Rectal smooth muscle tissue (tissue), 1 donor: ENCODE measurements around the gene BOD1.
A peak's percentile ranks its signal among the peaks of the same experiment; 100 is the strongest.

Source experiments
- H3K27ac ChIP-seq: one replicate; pipeline ENCODE4 v1.7.0; 2013; ENCODE audit warnings: low read depth, low read length, inconsistent platforms
- H3K27me3 ChIP-seq: one replicate; pipeline ENCODE4 v1.7.0; 2013; ENCODE audit warnings: low read length; ENCODE audit not compliant: control insufficient read depth, insufficient read depth
- H3K36me3 ChIP-seq: one replicate; pipeline ENCODE4 v1.7.0; 2013; ENCODE audit warnings: low read length; ENCODE audit not compliant: control insufficient read depth, insufficient read depth
- H3K4me1 ChIP-seq: one replicate; pipeline ENCODE4 v1.7.0; 2013; ENCODE audit warnings: low read length; ENCODE audit not compliant: control insufficient read depth, insufficient read depth
- H3K4me3 ChIP-seq: one replicate; pipeline ENCODE4 v1.7.0; 2013; ENCODE audit warnings: low read length
- H3K9ac ChIP-seq: one replicate; pipeline ENCODE4 v1.7.0; 2013; ENCODE audit warnings: low read length

Gene BOD1

GRCh38 chr5:173616577-173617118 is at the start of gene BOD1:
BOD1 (minus strand) TSS chr5:173616650; CDS start chr5:173616436, 214 bp downstream.
- H3K36me3 ChIP-seq, result peaks cover 7% of the 10 kb centered on the region
- no peaks in the 10 kb centered on the region for H3K27me3 ChIP-seq
- H3K9ac ChIP-seq, result peak within 1 kb of the TSS; percentile 70
- peaks cover 20% of the 10 kb centered on the region for H3K4me1 ChIP-seq
- peak within 1 kb of the TSS; percentile 78 for H3K4me3 ChIP-seq
- peak within 1 kb of the TSS; percentile 95 for H3K27ac ChIP-seq

GRCh38 chr5:173665326-173665725 is 48.9 kb upstream of the BOD1 start:
- Histone ChIP-seq H3K36me3 (no peaks in the 10 kb centered on the region), H3K4me1 (no peaks in the 10 kb centered on the region), H3K27me3 (no peaks in the 10 kb centered on the region), H3K9ac (no peak overlapping the region), H3K4me3 (no peak overlapping the region), H3K27ac (no peak overlapping the region)

DNA sequence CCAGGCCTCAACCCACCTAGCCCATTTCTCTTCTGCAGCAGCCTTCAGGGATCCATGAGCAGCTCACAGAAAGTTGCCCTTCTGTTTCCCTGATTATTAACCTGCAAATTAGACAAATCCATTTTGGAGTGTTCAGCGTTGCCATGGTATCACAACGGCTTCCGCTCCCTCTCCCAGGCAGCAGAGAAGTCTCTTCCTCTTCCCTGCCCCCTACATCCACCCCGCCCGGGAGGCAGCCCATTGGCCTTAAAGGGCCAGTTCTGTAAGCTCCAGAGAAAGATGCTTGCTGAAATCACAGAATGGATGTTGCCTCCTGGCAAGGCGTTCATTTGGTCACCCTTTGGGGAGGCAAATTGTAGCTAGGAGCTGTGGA is 47.7 kb upstream of the BOD1 start:
- H3K27ac ChIP-seq, result no peak overlapping the region

GRCh38 chr5:173663352-173664153 is 47.1 kb upstream of the BOD1 start:
- H3K9ac ChIP-seq, result no peak overlapping the region
- no peaks in the 10 kb centered on the region for H3K36me3 ChIP-seq
- H3K4me3 ChIP-seq, result no peak overlapping the region
- no peak overlapping the region for H3K27ac ChIP-seq
- H3K4me1 ChIP-seq, result no peaks in the 10 kb centered on the region
- no peaks in the 10 kb centered on the region for H3K27me3 ChIP-seq

More for the DNA sequence above, 47.7 kb upstream of the BOD1 start:
- no peaks in the 10 kb centered on the region for H3K36me3 ChIP-seq
- no peaks in the 10 kb centered on the region for H3K4me1 ChIP-seq
- no peak overlapping the region for H3K4me3 ChIP-seq
- no peak overlapping the region for H3K9ac ChIP-seq
- no peaks in the 10 kb centered on the region for H3K27me3 ChIP-seq

GRCh38 chr5:173662581-173663351 is 46.3 kb upstream of the BOD1 start:
- Histone ChIP-seq H3K4me3 (no peak overlapping the region), H3K9ac (no peak overlapping the region), H3K4me1 (no peaks in the 10 kb centered on the region), H3K27me3 (no peaks in the 10 kb centered on the region), H3K27ac (no peak overlapping the region), H3K36me3 (no peaks in the 10 kb centered on the region)

DNA sequence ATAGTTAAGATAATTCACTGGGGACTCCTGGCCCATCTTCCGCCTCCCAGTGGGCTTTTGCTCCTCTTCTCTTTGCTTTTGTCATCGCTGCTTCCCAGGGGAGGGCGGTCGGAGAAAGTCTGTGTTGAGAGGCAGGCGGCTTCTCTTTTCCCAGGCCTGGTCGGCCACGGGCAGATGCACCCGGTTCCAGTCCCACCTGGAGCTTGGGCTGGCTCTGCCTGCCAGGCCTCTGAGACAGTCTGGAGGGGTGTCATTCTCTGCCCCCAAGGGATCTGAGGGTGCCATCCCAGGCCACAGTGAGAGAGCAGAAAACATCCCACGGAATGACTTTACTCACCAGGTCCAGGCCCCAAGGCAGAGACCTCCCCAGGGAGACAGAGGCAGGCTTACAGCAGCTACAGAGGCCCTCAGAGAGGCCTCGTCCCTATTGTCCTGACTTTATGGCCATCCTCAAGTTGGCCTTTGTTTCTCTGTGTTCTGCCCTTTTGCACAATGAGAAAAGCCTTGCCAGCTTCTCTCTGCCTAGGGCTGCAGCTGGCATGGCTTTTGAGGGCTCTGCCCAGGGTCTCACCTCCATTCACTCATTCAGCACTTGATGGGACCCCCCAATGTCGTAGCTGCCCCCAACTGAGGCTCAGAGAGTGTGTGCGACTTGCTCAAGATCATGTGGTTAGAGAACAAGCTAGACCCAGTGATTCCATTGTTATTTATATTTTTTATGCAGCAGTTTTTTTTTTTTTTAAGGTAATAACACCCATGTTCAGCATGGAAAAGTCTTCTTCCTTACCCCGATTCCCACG is 44.2 kb upstream of the BOD1 start:
- Histone ChIP-seq H3K4me1 (no peaks in the 10 kb centered on the region), H3K4me3 (no peak overlapping the region), H3K9ac (no peak overlapping the region), H3K27ac (no peak overlapping the region), H3K36me3 (no peaks in the 10 kb centered on the region), H3K27me3 (no peaks in the 10 kb centered on the region)

DNA sequence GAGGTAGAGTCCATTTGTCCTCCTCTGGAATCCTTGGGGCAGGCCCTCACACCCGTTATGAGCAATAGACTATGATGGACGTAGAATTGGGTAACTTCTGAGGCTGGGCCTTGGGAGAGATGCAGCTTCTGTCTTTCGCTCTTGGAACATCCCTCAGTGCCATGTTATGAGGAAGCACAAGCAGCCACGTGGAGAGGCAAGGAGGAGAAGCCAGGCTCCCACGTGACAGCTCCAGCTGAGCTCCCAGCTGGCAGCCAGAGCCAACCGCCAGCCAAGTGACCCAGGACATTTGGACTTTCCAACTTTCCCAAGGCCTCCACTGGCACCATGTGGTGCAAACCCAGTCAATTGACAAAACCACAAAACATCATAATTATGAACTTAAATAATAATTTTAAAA is 43.0 kb upstream of the BOD1 start:
- Histone ChIP-seq H3K27me3 (no peaks in the 10 kb centered on the region), H3K9ac (no peak overlapping the region), H3K4me1 (no peaks in the 10 kb centered on the region), H3K4me3 (no peak overlapping the region), H3K27ac (no peak overlapping the region), H3K36me3 (no peaks in the 10 kb centered on the region)

- Histone ChIP-seq H3K4me3 (no peak overlapping the region), H3K27me3 (no peaks in the 10 kb centered on the region), H3K27ac (no peak overlapping the region), H3K36me3 (no peaks in the 10 kb centered on the region), H3K4me1 (no peaks in the 10 kb centered on the region), H3K9ac (no peak overlapping the region)
Measured at GRCh38 chr5:173657741-173658356, 41.4 kb upstream of the BOD1 start.

GRCh38 chr5:173655196-173655797 is 38.8 kb upstream of the BOD1 start:
- H3K27ac ChIP-seq, result no peak overlapping the region
- no peak overlapping the region for H3K9ac ChIP-seq
- H3K27me3 ChIP-seq, result no peaks in the 10 kb centered on the region
- no peaks in the 10 kb centered on the region for H3K4me1 ChIP-seq
- H3K4me3 ChIP-seq, result no peak overlapping the region
- no peaks in the 10 kb centered on the region for H3K36me3 ChIP-seq

DNA sequence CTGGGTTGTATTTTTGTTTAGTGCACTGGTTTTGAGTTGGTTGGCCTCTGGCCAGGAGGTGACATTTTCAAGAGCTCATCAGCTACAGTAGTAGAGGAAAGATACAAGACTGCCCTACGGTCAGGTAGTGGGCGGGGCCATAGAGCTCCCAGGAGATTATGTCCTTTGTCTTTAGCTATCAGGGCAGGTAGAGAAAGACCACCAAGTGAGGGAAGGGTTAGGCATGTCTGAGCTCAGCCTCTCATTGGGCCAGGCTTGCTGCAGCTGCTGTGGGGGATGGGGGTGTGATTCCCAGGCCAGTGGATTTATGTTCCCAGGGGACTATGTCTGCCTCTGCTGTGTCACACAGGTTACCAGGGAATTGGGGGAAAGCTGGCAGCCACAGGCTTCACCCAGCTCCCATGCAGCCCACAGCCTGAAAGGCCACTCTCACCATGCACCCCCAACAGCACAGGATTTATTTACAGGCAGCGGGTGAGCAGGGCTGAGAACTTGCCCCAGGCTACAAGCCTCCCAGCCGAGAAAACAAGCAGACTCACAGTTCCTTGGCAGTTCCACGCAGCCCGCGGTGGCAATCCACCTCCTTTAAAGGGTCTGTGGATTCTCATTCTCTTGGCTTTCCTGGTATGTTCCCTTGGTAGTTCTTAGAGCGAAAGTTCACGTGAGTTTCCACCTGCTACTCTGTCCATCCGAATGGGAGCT is 37.5 kb upstream of the BOD1 start:
- H3K36me3 ChIP-seq, result no peaks in the 10 kb centered on the region
- H3K27ac ChIP-seq, result no peak overlapping the region
- no peaks in the 10 kb centered on the region for H3K4me1 ChIP-seq
- no peak overlapping the region for H3K9ac ChIP-seq
- no peak overlapping the region for H3K4me3 ChIP-seq
- H3K27me3 ChIP-seq, result no peaks in the 10 kb centered on the region

GRCh38 chr5:173648308-173648866 is 31.9 kb upstream of the BOD1 start:
- Histone ChIP-seq H3K27ac (no peak overlapping the region), H3K4me3 (no peak overlapping the region), H3K27me3 (no peaks in the 10 kb centered on the region), H3K9ac (no peak overlapping the region), H3K4me1 (no peaks in the 10 kb centered on the region), H3K36me3 (no peaks in the 10 kb centered on the region)
